Ovary (tissue), 3 donors: Measurements from ENCODE around the gene ZNF593.

Experiments used
- POLR2A ChIP-seq: fragments of 450-650 bp; IDR thresholded peaks from one replicate; pipeline ENCODE4 v1.6.1; 2017; ENCODE audit warnings: antibody characterized with exemption, mild to moderate bottlenecking, moderate library complexity
- TF ChIP-seq, protein P1 (sequence below), 3 donors: fragments of 450-650 bp in 2 of 3; fragments of 200-600 bp in 1 of 3; IDR thresholded peaks; one replicate each; pipeline versions ENCODE4 v1.5.1 to v1.8.0; 2016 to 2022; ENCODE audit warnings: antibody characterized with exemption in 3 of 3, mild to moderate bottlenecking in 1 of 3
- donor health status: DM: no; HTN: no; CAD: no.

DNA sequence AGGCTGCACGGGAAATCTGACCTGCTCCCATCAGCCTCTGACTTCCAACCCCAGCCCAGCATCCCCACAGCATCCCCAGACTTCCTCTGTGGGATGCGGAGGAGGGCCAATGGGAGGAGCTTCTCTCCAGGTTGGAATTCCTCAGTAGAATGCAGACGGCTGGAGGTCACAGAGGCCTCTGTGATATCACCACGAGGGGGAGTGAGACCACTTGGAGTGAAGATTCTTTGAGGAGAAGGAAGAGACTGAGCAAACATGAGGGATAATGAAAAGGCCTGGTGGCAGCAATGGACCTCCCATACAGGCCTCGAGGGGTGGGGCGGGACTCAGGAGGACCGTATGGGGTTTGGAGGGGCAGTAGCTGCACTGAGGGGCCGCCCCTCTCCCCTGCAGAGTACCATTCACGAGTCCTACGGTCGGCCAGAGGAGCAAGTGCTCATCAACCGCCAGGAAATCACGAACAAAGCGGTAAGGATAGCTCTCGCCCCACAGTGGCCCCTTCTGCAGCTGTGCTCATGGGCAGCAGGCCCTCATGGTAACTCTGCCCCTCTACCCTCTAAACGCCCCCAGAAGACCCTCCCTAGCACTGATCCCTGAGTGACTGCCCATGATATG lies 20.8 kb downstream of the ZNF593 start, which contains the start of gene CATSPER4:
- TF ChIP-seq, protein P1, sequence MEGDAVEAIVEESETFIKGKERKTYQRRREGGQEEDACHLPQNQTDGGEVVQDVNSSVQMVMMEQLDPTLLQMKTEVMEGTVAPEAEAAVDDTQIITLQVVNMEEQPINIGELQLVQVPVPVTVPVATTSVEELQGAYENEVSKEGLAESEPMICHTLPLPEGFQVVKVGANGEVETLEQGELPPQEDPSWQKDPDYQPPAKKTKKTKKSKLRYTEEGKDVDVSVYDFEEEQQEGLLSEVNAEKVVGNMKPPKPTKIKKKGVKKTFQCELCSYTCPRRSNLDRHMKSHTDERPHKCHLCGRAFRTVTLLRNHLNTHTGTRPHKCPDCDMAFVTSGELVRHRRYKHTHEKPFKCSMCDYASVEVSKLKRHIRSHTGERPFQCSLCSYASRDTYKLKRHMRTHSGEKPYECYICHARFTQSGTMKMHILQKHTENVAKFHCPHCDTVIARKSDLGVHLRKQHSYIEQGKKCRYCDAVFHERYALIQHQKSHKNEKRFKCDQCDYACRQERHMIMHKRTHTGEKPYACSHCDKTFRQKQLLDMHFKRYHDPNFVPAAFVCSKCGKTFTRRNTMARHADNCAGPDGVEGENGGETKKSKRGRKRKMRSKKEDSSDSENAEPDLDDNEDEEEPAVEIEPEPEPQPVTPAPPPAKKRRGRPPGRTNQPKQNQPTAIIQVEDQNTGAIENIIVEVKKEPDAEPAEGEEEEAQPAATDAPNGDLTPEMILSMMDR (IDR thresholded peaks at IDR 0.05): no peak
- no peak for TF ChIP-seq POLR2A
